SK-N-SH (cell line): ENCODE data around the gene GPR171.

Experiments used
- FOSL2 ChIP-seq: IDR thresholded peaks from 2 replicates; pipeline ENCODE4 v1.4.0; 2012; ENCODE audit warnings: low read depth, mild to moderate bottlenecking, moderate library complexity, borderline replicate concordance
- MAX ChIP-seq: IDR thresholded peaks from 2 replicates; pipeline ENCODE4 v1.4.0; 2012; ENCODE audit warnings: low read depth
- POLR2AphosphoS5 ChIP-seq: IDR thresholded peaks from 2 replicates; pipeline ENCODE4 v1.6.1; 2012; ENCODE audit warnings: low read depth, low read length
- TF ChIP-seq, protein P1 (sequence below): fragments of 150-350 bp; IDR thresholded peaks from 2 replicates; pipeline ENCODE4 v1.6.1; 2017; ENCODE audit warnings: antibody characterized with exemption, low read length, low read depth, borderline replicate concordance
- TF ChIP-seq, protein P2 (sequence below): fragments of 200-600 bp; sonication (generic); IDR thresholded peaks from 2 replicates; pipeline ENCODE4 v1.6.1; 2017; ENCODE audit warnings: antibody characterized with exemption, mild to moderate bottlenecking, moderate library complexity

DNA sequence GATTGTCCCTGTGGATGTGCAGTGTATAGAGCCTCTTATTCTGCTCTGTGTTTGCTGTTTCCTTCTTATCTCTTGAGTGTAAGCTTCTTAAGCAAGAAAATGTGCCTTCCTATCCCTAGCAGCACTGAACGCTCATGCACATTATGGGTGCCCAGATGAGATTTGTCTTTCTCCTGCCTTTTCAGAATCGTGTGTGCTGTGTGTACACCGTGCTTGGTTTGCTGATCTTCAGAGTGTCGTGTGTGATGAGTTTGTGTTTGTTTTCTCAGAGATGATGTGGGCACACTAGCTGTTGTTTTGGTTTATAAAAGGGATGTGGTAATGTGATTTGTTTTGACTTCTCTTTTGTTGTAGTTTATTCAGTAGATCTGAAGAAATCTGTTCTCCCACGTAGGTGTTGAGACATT, 19.7 kb downstream of the GPR171 start:
- TF ChIP-seq, protein P1, sequence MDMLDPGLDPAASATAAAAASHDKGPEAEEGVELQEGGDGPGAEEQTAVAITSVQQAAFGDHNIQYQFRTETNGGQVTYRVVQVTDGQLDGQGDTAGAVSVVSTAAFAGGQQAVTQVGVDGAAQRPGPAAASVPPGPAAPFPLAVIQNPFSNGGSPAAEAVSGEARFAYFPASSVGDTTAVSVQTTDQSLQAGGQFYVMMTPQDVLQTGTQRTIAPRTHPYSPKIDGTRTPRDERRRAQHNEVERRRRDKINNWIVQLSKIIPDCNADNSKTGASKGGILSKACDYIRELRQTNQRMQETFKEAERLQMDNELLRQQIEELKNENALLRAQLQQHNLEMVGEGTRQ: no peak
- TF ChIP-seq FOSL2: no peak
- TF ChIP-seq, protein P2, sequence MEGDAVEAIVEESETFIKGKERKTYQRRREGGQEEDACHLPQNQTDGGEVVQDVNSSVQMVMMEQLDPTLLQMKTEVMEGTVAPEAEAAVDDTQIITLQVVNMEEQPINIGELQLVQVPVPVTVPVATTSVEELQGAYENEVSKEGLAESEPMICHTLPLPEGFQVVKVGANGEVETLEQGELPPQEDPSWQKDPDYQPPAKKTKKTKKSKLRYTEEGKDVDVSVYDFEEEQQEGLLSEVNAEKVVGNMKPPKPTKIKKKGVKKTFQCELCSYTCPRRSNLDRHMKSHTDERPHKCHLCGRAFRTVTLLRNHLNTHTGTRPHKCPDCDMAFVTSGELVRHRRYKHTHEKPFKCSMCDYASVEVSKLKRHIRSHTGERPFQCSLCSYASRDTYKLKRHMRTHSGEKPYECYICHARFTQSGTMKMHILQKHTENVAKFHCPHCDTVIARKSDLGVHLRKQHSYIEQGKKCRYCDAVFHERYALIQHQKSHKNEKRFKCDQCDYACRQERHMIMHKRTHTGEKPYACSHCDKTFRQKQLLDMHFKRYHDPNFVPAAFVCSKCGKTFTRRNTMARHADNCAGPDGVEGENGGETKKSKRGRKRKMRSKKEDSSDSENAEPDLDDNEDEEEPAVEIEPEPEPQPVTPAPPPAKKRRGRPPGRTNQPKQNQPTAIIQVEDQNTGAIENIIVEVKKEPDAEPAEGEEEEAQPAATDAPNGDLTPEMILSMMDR: no peak
- TF ChIP-seq MAX: no peak
- TF ChIP-seq POLR2AphosphoS5: no peak
